DMS114 treated with DMSO at 0.1 percent for 48 hours (cell line): ENCODE measurements around the gene NAALADL2.

ENCODE experiments used
- DNase-seq: peaks from one replicate; lab custom pipeline; 2025; ENCODE audit not compliant: unreplicated experiment; lab: John Stamatoyannopoulos, UW

NAALADL2 gene

GRCh38 chr3:174859114-174859735, at the start of gene NAALADL2:
NAALADL2 (plus strand) TSS chr3:174859334.
- DNase-seq: no peak

- no peak for DNase-seq
Measured at GRCh38 chr3:174810254-174810653, 48.9 kb upstream of the NAALADL2 start.

- no peak for DNase-seq
Measured at GRCh38 chr3:174812172-174812862, 46.8 kb upstream of the NAALADL2 start.

GRCh38 chr3:174815750-174816149, 43.4 kb upstream of the NAALADL2 start:
- no peak for DNase-seq

- DNase-seq: no peak
Measured at GRCh38 chr3:174820885-174821284, 38.2 kb upstream of the NAALADL2 start.

GRCh38 chr3:174821477-174821876, 37.7 kb upstream of the NAALADL2 start:
- DNase-seq: no peak

GRCh38 chr3:174822320-174822719, 36.8 kb upstream of the NAALADL2 start:
- DNase-seq: no peak

- no peak for DNase-seq
Measured at GRCh38 chr3:174826069-174826468, 33.1 kb upstream of the NAALADL2 start.

- DNase-seq: no peak
Measured at GRCh38 chr3:174844746-174845145, 14.4 kb upstream of the NAALADL2 start.

- DNase-seq: no peak
Measured at GRCh38 chr3:174846055-174846454, 13.1 kb upstream of the NAALADL2 start.

- DNase-seq: no peak
Measured at GRCh38 chr3:174854987-174855386, 4.1 kb upstream of the NAALADL2 start.

GRCh38 chr3:174857301-174857700, 1.8 kb upstream of the NAALADL2 start:
- no peak for DNase-seq

GRCh38 chr3:174858353-174858752, 781 bp upstream of the NAALADL2 start:
- no peak for DNase-seq

GRCh38 chr3:174859756-174860155, 622 bp downstream of the NAALADL2 start:
- no peak for DNase-seq

GRCh38 chr3:174862101-174862500, 3.0 kb downstream of the NAALADL2 start:
- DNase-seq: no peak

- DNase-seq: no peak
Measured at GRCh38 chr3:174862666-174863065, 3.5 kb downstream of the NAALADL2 start.

- DNase-seq: no peak
Measured at GRCh38 chr3:174863488-174863887, 4.4 kb downstream of the NAALADL2 start.

- DNase-seq: no peak
Measured at GRCh38 chr3:174869448-174869847, 10.3 kb downstream of the NAALADL2 start.

- no peak for DNase-seq
Measured at GRCh38 chr3:174873832-174874657, 14.9 kb downstream of the NAALADL2 start.

- no peak for DNase-seq
Measured at GRCh38 chr3:174882789-174883188, 23.7 kb downstream of the NAALADL2 start.

- no peak for DNase-seq
Measured at GRCh38 chr3:174883881-174884675, 24.9 kb downstream of the NAALADL2 start.
